WTC11 (cell line): ENCODE results near the gene PDZRN4. TPM values are rescaled to one million over a fixed set of nuclear protein-coding genes. Genes with fewer than 3 reads are reported as not detected.

ENCODE experiments used
- ATAC-seq: fragments of 200-7000 bp; cut with Tn5 transposase; 2 replicates; pipeline ENCODE4 v1.10.0; 2021; ENCODE audit warnings: mild to moderate bottlenecking, moderate library complexity
- CTCF ChIA-PET: fragments of 300-600 bp; sonication (Branson Sonifier 250); formaldehyde crosslinking; loops from one replicate; lab custom pipeline; 2021; ENCODE audit warnings: antibody characterized with exemption; lab: Charles Lee
- POLR2A ChIA-PET: fragments of 350-600 bp; sonication (Branson Sonifier 250); formaldehyde crosslinking; loops from one replicate; lab custom pipeline; 2021; ENCODE audit warnings: antibody characterized with exemption; lab: Charles Lee
- DNase-seq: peaks from one replicate; pipeline ENCODE4 v3.0.0; 2021; ENCODE audit warnings: low spot score
- H3K27ac Mint-ChIP-seq: 2 replicates; pipeline ENCODE4 v1.8.0; 2021; ENCODE audit warnings: mixed read lengths
- H3K27me3 Mint-ChIP-seq: 2 replicates; pipeline ENCODE4 v1.8.0; 2021; ENCODE audit warnings: low read depth, mild to moderate bottlenecking, moderate library complexity, mixed read lengths
- H3K36me3 Mint-ChIP-seq: 2 replicates; pipeline ENCODE4 v1.8.0; 2021; ENCODE audit warnings: mixed read lengths
- H3K4me1 Mint-ChIP-seq: 2 replicates; pipeline ENCODE4 v1.8.0; 2022; ENCODE audit warnings: mixed read lengths
- H3K4me3 Mint-ChIP-seq: 2 replicates; pipeline ENCODE4 v1.8.0; 2021; ENCODE audit warnings: mild to moderate bottlenecking, moderate library complexity, mixed read lengths
- H3K9me3 Mint-ChIP-seq: 2 replicates; pipeline ENCODE4 v1.8.0; 2021; ENCODE audit warnings: mixed read lengths
- CREB1 ChIP-seq: sonication (generic); formaldehyde crosslinking; IDR thresholded peaks from 2 replicates; pipeline ENCODE4 v1.8.0; 2023; ENCODE audit warnings: mild to moderate bottlenecking, missing genetic modification reagents
- EMX1 ChIP-seq: fragments of 250-450 bp; sonication (Bioruptor Pico); IDR thresholded peaks from 2 replicates; pipeline ENCODE4 v1.8.0; 2021; ENCODE audit warnings: mild to moderate bottlenecking
- FOXP1 ChIP-seq: sonication (generic); formaldehyde crosslinking; IDR thresholded peaks from 2 replicates; pipeline ENCODE4 v1.8.0; 2022; ENCODE audit warnings: missing genetic modification reagents, mild to moderate bottlenecking, moderate library complexity, borderline replicate concordance
- GABPB1 ChIP-seq: sonication (generic); formaldehyde crosslinking; IDR thresholded peaks from 2 replicates; pipeline ENCODE4 v1.8.1; 2023; ENCODE audit warnings: mild to moderate bottlenecking, missing genetic modification reagents
- HMGA2 ChIP-seq: fragments of 250-450 bp; sonication (Bioruptor Pico); IDR thresholded peaks from 2 replicates; pipeline ENCODE4 v1.4.0; 2021; ENCODE audit warnings: mild to moderate bottlenecking, moderate library complexity
- KAT7 ChIP-seq: sonication (generic); formaldehyde crosslinking; IDR thresholded peaks from 2 replicates; pipeline ENCODE4 v1.8.1; 2023; ENCODE audit warnings: missing genetic modification reagents, mild to moderate bottlenecking, borderline replicate concordance
- NFE2L1 ChIP-seq: sonication (generic); formaldehyde crosslinking; IDR thresholded peaks from 2 replicates; pipeline ENCODE4 v1.8.1; 2023; ENCODE audit warnings: missing genetic modification reagents
- PRRX2 ChIP-seq: fragments of 250-450 bp; sonication (Bioruptor Pico); IDR thresholded peaks from 2 replicates; pipeline ENCODE4 v1.8.0; 2021; ENCODE audit warnings: mild to moderate bottlenecking
- RELA ChIP-seq: sonication (generic); formaldehyde crosslinking; IDR thresholded peaks from 2 replicates; pipeline ENCODE4 v1.8.1; 2022; ENCODE audit warnings: missing genetic modification reagents, mild to moderate bottlenecking, borderline replicate concordance
- SMAD3 ChIP-seq: sonication (generic); formaldehyde crosslinking; IDR thresholded peaks from 2 replicates; pipeline ENCODE4 v1.8.0; 2022; ENCODE audit warnings: missing genetic modification reagents, mild to moderate bottlenecking, borderline replicate concordance
- SMAD4 ChIP-seq: sonication (generic); formaldehyde crosslinking; IDR thresholded peaks from 2 replicates; pipeline ENCODE4 v1.8.0; 2022; ENCODE audit warnings: mild to moderate bottlenecking, missing genetic modification reagents
- SP1 ChIP-seq: sonication (generic); formaldehyde crosslinking; conservative IDR thresholded peaks from 2 replicates; pipeline ENCODE4 v1.8.1; 2022; ENCODE audit warnings: missing genetic modification reagents
- ZBTB21 ChIP-seq: sonication (generic); formaldehyde crosslinking; IDR thresholded peaks from 2 replicates; pipeline ENCODE4 v1.8.1; 2023; ENCODE audit warnings: mild to moderate bottlenecking, missing genetic modification reagents, borderline replicate concordance
- ZNF138 ChIP-seq: sonication (generic); formaldehyde crosslinking; conservative IDR thresholded peaks from 2 replicates; pipeline ENCODE4 v1.8.1; 2022; ENCODE audit warnings: mild to moderate bottlenecking, moderate library complexity, missing genetic modification reagents
- ZNF219 ChIP-seq: sonication (generic); formaldehyde crosslinking; IDR thresholded peaks from 2 replicates; pipeline ENCODE4 v1.8.0; 2023; ENCODE audit warnings: missing genetic modification reagents, mild to moderate bottlenecking, borderline replicate concordance
- ZNF263 ChIP-seq: sonication (generic); formaldehyde crosslinking; IDR thresholded peaks from 2 replicates; pipeline ENCODE4 v1.8.1; 2022; ENCODE audit warnings: low read depth, mild to moderate bottlenecking, moderate library complexity, missing genetic modification reagents
- ZNF317 ChIP-seq: sonication (generic); formaldehyde crosslinking; IDR thresholded peaks from 2 replicates; pipeline ENCODE4 v1.8.1; 2023; ENCODE audit warnings: low read depth, mild to moderate bottlenecking, moderate library complexity, missing genetic modification reagents, borderline replicate concordance
- ZNF416 ChIP-seq: fragments of 250-450 bp; sonication (Bioruptor Pico); IDR thresholded peaks from 2 replicates; pipeline ENCODE4 v1.9.0; 2021; ENCODE audit warnings: mild to moderate bottlenecking, inconsistent platforms
- ZNF423 ChIP-seq: fragments of 250-450 bp; sonication (Bioruptor Pico); IDR thresholded peaks from 2 replicates; pipeline ENCODE4 v2.1.2; 2022; ENCODE audit warnings: mild to moderate bottlenecking, moderate library complexity
- ZNF671 ChIP-seq: fragments of 250-450 bp; sonication (Bioruptor Pico); IDR thresholded peaks from 2 replicates; pipeline ENCODE4 v1.8.0; 2021; ENCODE audit warnings: mild to moderate bottlenecking
- total RNA-seq: library from RNA; stranded (reverse); gene quantifications from 3 replicates; pipeline ENCODE4 v1.2.3, GENCODE V29; 2021
- TF ChIP-seq, protein P1 (sequence below): sonication (generic); formaldehyde crosslinking; IDR thresholded peaks from 2 replicates; pipeline ENCODE4 v1.8.1; 2023; ENCODE audit warnings: mild to moderate bottlenecking, missing genetic modification reagents, moderate library complexity
- TF ChIP-seq, protein P2 (sequence below): sonication (generic); formaldehyde crosslinking; IDR thresholded peaks from 2 replicates; pipeline ENCODE4 v1.8.1; 2023; ENCODE audit warnings: mild to moderate bottlenecking, missing genetic modification reagents
- TF ChIP-seq, protein P3 (sequence below): sonication (generic); formaldehyde crosslinking; IDR thresholded peaks from 2 replicates; pipeline ENCODE4 v1.8.1; 2022; ENCODE audit warnings: low read depth, missing genetic modification reagents, borderline replicate concordance
- TF ChIP-seq, protein P4 (sequence below): sonication (generic); formaldehyde crosslinking; conservative IDR thresholded peaks from 2 replicates; pipeline ENCODE4 v1.8.1; 2023; ENCODE audit warnings: mild to moderate bottlenecking, low read depth, missing genetic modification reagents, moderate library complexity
- TF ChIP-seq, protein P5 (sequence below): sonication (generic); formaldehyde crosslinking; IDR thresholded peaks from 2 replicates; pipeline ENCODE4 v1.8.0; 2022; ENCODE audit warnings: mild to moderate bottlenecking, missing genetic modification reagents

PDZRN4 gene
- total RNA-seq, 1 experiment from 2014 or later = 0.09 TPM

DNA sequence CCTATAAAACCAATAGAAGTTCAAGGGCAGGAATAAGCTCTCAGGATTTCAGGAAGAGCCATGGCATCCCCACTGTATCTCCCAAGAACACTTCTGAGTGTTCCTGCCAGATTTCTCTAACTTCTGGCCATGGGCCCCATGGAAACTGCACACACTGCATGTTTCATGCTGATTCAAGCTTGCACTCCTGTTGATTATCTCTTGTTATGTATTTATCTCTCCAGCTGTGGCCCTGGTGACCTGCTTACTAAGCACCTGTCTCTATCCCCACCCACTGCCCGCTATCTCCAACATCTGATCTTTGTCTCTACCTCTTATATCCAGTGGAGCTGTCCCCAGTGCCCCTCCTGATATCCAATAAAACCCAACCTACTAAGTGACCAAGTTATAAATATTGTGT, 285.3 kb downstream of the PDZRN4 start:
- no peaks in the 10 kb centered on the region for H3K9me3 Mint-ChIP-seq
- no peak overlapping the region for H3K4me3 Mint-ChIP-seq
- ATAC-seq (no peak; the same call in 1 of the 2 replicates), DNase-seq (no peak)
- ChIA-PET CTCF (no interaction called here), POLR2A (no interaction called here)
- H3K4me1 Mint-ChIP-seq = peaks cover 47% of the 10 kb centered on the region
- H3K36me3 Mint-ChIP-seq = no peaks in the 10 kb centered on the region
- H3K27ac Mint-ChIP-seq = no peak overlapping the region
- TF ChIP-seq ZNF423 (CRISPR knock-in tag) (peak; percentile 18; the same call in 1 of the 2 replicates), ZBTB21 (CRISPR knock-in tag) (no peak)
- no peaks in the 10 kb centered on the region for H3K27me3 Mint-ChIP-seq

DNA sequence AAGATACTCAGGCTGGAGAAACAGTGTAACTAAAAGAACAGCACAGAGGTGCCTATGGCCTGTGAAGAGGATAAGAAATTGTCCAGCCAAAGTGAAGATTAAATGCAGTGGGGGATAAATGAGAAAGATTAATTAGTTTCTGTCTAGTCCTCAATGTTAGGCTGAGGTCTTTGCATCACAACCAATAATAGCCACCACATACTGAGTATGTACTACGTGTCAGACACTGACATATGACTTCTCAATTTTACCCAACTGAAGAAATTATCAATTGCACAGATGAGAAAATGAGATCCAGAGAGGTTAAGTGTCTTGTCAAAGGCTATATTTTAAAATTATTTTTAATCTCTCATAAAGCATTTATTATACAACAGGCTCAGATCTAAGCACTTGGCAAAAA, 285.9 kb downstream of the PDZRN4 start:
- no peak overlapping the region for H3K27ac Mint-ChIP-seq
- DNase-seq (no peak), ATAC-seq (no peak)
- H3K9me3 Mint-ChIP-seq = no peaks in the 10 kb centered on the region
- POLR2A ChIA-PET = no interaction called here
- CTCF ChIA-PET = no interaction called here
- no peaks in the 10 kb centered on the region for H3K36me3 Mint-ChIP-seq
- H3K4me1 Mint-ChIP-seq = peaks cover 46% of the 10 kb centered on the region
- H3K27me3 Mint-ChIP-seq = no peaks in the 10 kb centered on the region
- H3K4me3 Mint-ChIP-seq = no peak overlapping the region
- TF ChIP-seq GABPB1 (CRISPR knock-in tag) (no peak), SMAD3 (CRISPR knock-in tag) (no peak), SMAD4 (CRISPR knock-in tag) (no peak), HMGA2 (CRISPR knock-in tag) (no peak), ZNF671 (CRISPR knock-in tag) (no peak), ZNF138 (CRISPR knock-in tag) (no peak), RELA (CRISPR knock-in tag) (no peak), ZNF416 (CRISPR knock-in tag) (no peak), ZNF263 (CRISPR knock-in tag) (no peak), ZNF317 (CRISPR knock-in tag) (no peak), NFE2L1 (no peak), EMX1 (CRISPR knock-in tag) (no peak)
- TF ChIP-seq, protein P1, sequence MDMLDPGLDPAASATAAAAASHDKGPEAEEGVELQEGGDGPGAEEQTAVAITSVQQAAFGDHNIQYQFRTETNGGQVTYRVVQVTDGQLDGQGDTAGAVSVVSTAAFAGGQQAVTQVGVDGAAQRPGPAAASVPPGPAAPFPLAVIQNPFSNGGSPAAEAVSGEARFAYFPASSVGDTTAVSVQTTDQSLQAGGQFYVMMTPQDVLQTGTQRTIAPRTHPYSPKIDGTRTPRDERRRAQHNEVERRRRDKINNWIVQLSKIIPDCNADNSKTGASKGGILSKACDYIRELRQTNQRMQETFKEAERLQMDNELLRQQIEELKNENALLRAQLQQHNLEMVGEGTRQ (CRISPR knock-in tag) = no peak

DNA sequence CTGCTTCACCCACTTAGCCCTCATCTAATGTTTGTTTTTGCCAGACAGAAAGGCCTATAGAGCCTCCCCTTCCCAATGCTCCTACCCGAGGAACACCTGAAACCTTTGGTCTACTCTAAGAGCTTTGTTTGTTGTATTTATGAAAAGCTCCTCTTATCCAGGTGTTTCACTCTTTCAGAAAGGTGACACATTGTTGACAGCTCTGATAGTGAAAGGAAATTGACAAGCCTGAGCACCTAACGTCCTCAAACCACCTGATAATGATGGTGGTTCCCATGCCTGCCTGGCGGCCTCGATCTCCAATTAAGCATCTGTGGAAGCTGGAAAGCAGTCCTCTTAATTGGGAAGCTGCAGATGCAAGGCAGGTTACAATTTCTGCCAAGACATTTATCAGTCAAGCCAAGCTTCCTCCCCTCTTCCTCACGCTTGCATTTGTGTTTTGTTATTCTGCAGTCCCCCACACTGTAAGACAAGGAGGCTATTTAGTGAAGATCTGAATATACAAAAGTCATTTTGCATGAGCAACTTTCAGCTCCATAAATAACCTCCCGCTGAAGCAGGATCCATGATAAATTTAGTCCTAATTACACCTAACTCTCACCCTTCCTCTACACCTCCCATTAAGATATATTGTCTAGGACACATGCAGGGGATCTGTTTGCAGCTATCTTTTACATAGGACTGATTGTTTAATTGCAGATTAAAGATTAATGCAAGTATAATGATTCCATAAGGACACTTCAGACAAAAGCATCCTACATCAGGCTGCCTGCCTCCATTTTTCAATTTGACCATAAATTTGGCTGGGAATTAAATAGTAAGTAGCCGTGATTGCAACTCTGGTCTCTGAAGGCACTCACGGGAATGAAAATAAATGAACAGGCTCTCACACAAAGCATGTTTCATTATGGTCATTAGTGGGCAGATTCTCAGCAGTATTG, 288.6 kb downstream of the PDZRN4 start:
- no peaks in the 10 kb centered on the region for H3K36me3 Mint-ChIP-seq
- ATAC-seq (peak; percentile 44), DNase-seq (no peak)

More for the DNA sequence above, 288.6 kb downstream of the PDZRN4 start:
- peaks cover 57% of the 10 kb centered on the region for H3K4me1 Mint-ChIP-seq
- H3K4me3 Mint-ChIP-seq = no peak overlapping the region
- H3K9me3 Mint-ChIP-seq = no peaks in the 10 kb centered on the region
- TF ChIP-seq KAT7 (CRISPR knock-in tag) (no peak), SP1 (CRISPR knock-in tag) (no peak), ZNF138 (CRISPR knock-in tag) (no peak), PRRX2 (no peak), FOXP1 (CRISPR knock-in tag) (no peak), ZNF219 (CRISPR knock-in tag) (no peak), CREB1 (CRISPR knock-in tag) (no peak)
- TF ChIP-seq, protein P2, sequence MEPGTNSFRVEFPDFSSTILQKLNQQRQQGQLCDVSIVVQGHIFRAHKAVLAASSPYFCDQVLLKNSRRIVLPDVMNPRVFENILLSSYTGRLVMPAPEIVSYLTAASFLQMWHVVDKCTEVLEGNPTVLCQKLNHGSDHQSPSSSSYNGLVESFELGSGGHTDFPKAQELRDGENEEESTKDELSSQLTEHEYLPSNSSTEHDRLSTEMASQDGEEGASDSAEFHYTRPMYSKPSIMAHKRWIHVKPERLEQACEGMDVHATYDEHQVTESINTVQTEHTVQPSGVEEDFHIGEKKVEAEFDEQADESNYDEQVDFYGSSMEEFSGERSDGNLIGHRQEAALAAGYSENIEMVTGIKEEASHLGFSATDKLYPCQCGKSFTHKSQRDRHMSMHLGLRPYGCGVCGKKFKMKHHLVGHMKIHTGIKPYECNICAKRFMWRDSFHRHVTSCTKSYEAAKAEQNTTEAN (CRISPR knock-in tag) = no peak
- TF ChIP-seq, protein P3, sequence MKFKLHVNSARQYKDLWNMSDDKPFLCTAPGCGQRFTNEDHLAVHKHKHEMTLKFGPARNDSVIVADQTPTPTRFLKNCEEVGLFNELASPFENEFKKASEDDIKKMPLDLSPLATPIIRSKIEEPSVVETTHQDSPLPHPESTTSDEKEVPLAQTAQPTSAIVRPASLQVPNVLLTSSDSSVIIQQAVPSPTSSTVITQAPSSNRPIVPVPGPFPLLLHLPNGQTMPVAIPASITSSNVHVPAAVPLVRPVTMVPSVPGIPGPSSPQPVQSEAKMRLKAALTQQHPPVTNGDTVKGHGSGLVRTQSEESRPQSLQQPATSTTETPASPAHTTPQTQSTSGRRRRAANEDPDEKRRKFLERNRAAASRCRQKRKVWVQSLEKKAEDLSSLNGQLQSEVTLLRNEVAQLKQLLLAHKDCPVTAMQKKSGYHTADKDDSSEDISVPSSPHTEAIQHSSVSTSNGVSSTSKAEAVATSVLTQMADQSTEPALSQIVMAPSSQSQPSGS = no peak
- TF ChIP-seq, protein P4, sequence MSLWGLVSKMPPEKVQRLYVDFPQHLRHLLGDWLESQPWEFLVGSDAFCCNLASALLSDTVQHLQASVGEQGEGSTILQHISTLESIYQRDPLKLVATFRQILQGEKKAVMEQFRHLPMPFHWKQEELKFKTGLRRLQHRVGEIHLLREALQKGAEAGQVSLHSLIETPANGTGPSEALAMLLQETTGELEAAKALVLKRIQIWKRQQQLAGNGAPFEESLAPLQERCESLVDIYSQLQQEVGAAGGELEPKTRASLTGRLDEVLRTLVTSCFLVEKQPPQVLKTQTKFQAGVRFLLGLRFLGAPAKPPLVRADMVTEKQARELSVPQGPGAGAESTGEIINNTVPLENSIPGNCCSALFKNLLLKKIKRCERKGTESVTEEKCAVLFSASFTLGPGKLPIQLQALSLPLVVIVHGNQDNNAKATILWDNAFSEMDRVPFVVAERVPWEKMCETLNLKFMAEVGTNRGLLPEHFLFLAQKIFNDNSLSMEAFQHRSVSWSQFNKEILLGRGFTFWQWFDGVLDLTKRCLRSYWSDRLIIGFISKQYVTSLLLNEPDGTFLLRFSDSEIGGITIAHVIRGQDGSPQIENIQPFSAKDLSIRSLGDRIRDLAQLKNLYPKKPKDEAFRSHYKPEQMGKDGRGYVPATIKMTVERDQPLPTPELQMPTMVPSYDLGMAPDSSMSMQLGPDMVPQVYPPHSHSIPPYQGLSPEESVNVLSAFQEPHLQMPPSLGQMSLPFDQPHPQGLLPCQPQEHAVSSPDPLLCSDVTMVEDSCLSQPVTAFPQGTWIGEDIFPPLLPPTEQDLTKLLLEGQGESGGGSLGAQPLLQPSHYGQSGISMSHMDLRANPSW (CRISPR knock-in tag) = no peak
- TF ChIP-seq, protein P5, sequence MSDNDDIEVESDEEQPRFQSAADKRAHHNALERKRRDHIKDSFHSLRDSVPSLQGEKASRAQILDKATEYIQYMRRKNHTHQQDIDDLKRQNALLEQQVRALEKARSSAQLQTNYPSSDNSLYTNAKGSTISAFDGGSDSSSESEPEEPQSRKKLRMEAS (CRISPR knock-in tag) = no peak
- H3K27ac Mint-ChIP-seq = peak overlapping the region; percentile 30
- ChIA-PET CTCF (no interaction called here), POLR2A (no interaction called here)
- no peaks in the 10 kb centered on the region for H3K27me3 Mint-ChIP-seq
